ENCODE measurements around the gene KCNJ11. TPM values are rescaled to one million over a fixed set of nuclear protein-coding genes. Genes with fewer than 3 reads are reported as not detected.

Gene KCNJ11
- total RNA-seq, 1 donor from 2014 or later, result not detected

- H3K9me3 ChIP-seq, result no peaks in the 10 kb centered on the region
- no peak overlapping the region for H3K4me3 ChIP-seq
- intact Hi-C loops (cut with DNase I), result no loop called here
- no peaks in the 10 kb centered on the region for H3K27me3 ChIP-seq
- no peaks in the 10 kb centered on the region for H3K36me3 ChIP-seq
- DNase-seq (ENCODE audit: extremely low spot score in 2 of 2), result no peak
- no peak for TF ChIP-seq POLR2A (IDR thresholded peaks at IDR 0.05)
- TF ChIP-seq CTCF (IDR thresholded peaks at IDR 0.05), result no peak
- no peak for TF ChIP-seq POLR2AphosphoS5 (IDR thresholded peaks at IDR 0.05; ENCODE audit: insufficient read depth in 1 of 2, low read depth in 1 of 2)
- H3K4me1 ChIP-seq, result no peaks in the 10 kb centered on the region
- no peak overlapping the region for H3K27ac ChIP-seq
Measured at GRCh38 chr11:17413414-17414316, 25.2 kb upstream of the KCNJ11 start.

GRCh38 chr11:17412488-17413180 is 24.2 kb upstream of the KCNJ11 start:
- DNase-seq (ENCODE audit: extremely low spot score in 2 of 2), result no peak
- Histone ChIP-seq H3K36me3 (no peaks in the 10 kb centered on the region), H3K4me3 (no peak overlapping the region), H3K27me3 (no peaks in the 10 kb centered on the region), H3K27ac (no peak overlapping the region), H3K9me3 (no peaks in the 10 kb centered on the region), H3K4me1 (no peaks in the 10 kb centered on the region)
- intact Hi-C loops (cut with DNase I), result no loop called here
- no peak for TF ChIP-seq POLR2AphosphoS5 (IDR thresholded peaks at IDR 0.05; ENCODE audit: insufficient read depth in 1 of 2, low read depth in 1 of 2)
- no peak for TF ChIP-seq POLR2A (IDR thresholded peaks at IDR 0.05)
- no peak for TF ChIP-seq CTCF (IDR thresholded peaks at IDR 0.05)

GRCh38 chr11:17411418-17411817 is 23.0 kb upstream of the KCNJ11 start:
- no peak overlapping the region for H3K27ac ChIP-seq
- DNase-seq (ENCODE audit: extremely low spot score in 2 of 2), result no peak
- peaks cover 6% of the 10 kb centered on the region for H3K4me1 ChIP-seq
- intact Hi-C loops (cut with DNase I), result no loop called here
- no peak for TF ChIP-seq POLR2AphosphoS5 (IDR thresholded peaks at IDR 0.05; ENCODE audit: insufficient read depth in 1 of 2, low read depth in 1 of 2)
- TF ChIP-seq CTCF (IDR thresholded peaks at IDR 0.05), result no peak
- no peak for TF ChIP-seq POLR2A (IDR thresholded peaks at IDR 0.05)
- H3K9me3 ChIP-seq, result no peaks in the 10 kb centered on the region
- H3K27me3 ChIP-seq, result no peaks in the 10 kb centered on the region
- H3K4me3 ChIP-seq, result no peak overlapping the region
- H3K36me3 ChIP-seq, result no peaks in the 10 kb centered on the region

GRCh38 chr11:17410606-17411379 is 22.3 kb upstream of the KCNJ11 start:
- Histone ChIP-seq H3K9me3 (no peaks in the 10 kb centered on the region), H3K27ac (no peak overlapping the region), H3K4me1 (peaks cover 12% of the 10 kb centered on the region), H3K36me3 (no peaks in the 10 kb centered on the region), H3K27me3 (no peaks in the 10 kb centered on the region), H3K4me3 (no peak overlapping the region)
- TF ChIP-seq CTCF (IDR thresholded peaks at IDR 0.05) (no peak), POLR2A (IDR thresholded peaks at IDR 0.05) (no peak), POLR2AphosphoS5 (IDR thresholded peaks at IDR 0.05; ENCODE audit: insufficient read depth in 1 of 2, low read depth in 1 of 2) (no peak)
- DNase-seq (ENCODE audit: extremely low spot score in 2 of 2), result no peak
- intact Hi-C loops (cut with DNase I), result no loop called here

Measured in vagina (tissue), 2 donors.